ENCODE measurements around the gene GRXCR2. TPM values are rescaled to one million over a fixed set of nuclear protein-coding genes. Genes with fewer than 3 reads are reported as not detected.

GRXCR2 gene
- total and polyA plus RNA-seq, 2 of the 13 experiments (the other 11 are each of a cell fraction or from before 2014, with no cell fraction given) = not detected

- TF ChIP-seq, protein P1, sequence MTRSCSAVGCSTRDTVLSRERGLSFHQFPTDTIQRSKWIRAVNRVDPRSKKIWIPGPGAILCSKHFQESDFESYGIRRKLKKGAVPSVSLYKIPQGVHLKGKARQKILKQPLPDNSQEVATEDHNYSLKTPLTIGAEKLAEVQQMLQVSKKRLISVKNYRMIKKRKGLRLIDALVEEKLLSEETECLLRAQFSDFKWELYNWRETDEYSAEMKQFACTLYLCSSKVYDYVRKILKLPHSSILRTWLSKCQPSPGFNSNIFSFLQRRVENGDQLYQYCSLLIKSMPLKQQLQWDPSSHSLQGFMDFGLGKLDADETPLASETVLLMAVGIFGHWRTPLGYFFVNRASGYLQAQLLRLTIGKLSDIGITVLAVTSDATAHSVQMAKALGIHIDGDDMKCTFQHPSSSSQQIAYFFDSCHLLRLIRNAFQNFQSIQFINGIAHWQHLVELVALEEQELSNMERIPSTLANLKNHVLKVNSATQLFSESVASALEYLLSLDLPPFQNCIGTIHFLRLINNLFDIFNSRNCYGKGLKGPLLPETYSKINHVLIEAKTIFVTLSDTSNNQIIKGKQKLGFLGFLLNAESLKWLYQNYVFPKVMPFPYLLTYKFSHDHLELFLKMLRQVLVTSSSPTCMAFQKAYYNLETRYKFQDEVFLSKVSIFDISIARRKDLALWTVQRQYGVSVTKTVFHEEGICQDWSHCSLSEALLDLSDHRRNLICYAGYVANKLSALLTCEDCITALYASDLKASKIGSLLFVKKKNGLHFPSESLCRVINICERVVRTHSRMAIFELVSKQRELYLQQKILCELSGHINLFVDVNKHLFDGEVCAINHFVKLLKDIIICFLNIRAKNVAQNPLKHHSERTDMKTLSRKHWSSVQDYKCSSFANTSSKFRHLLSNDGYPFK (CRISPR knock-in tag; IDR thresholded peaks at IDR 0.05; ENCODE audit: borderline replicate concordance) = no peak
- TF ChIP-seq PAXIP1 (CRISPR knock-in tag; conservative IDR thresholded peaks at IDR 0.05) (no peak), ZNF33A (CRISPR knock-in tag; IDR thresholded peaks at IDR 0.05; ENCODE audit: borderline replicate concordance) (no peak), NAIF1 (CRISPR knock-in tag; IDR thresholded peaks at IDR 0.05; ENCODE audit: borderline replicate concordance) (no peak), ZNF788 (CRISPR knock-in tag; IDR thresholded peaks at IDR 0.05; ENCODE audit: borderline replicate concordance) (no peak), HOXA3 (CRISPR knock-in tag; IDR thresholded peaks at IDR 0.05) (no peak), STAT5B (CRISPR knock-in tag; IDR thresholded peaks at IDR 0.05) (no peak), ZNF678 (CRISPR knock-in tag; IDR thresholded peaks at IDR 0.05) (no peak), ZNF235 (CRISPR knock-in tag; IDR thresholded peaks at IDR 0.05; ENCODE audit: borderline replicate concordance) (no peak), ATF3 (CRISPR knock-in tag; IDR thresholded peaks at IDR 0.05) (no peak)
These were observed 25.0 kb downstream of the GRXCR2 start (continued) for GRCh38 chr5:145847499-145848497.
